Renal cortical epithelial cell (primary cell): ENCODE results near the gene AQP3. TPM values are rescaled to one million over a fixed set of nuclear protein-coding genes. Genes with fewer than 3 reads are reported as not detected.
"Not testable (repeated sequence)": the region's sequence is repeated elsewhere in the genome, so short reads cannot be mapped to it uniquely, and the experiment has no call there.

Source experiments
- DNase-seq: peaks from one replicate; pipeline ENCODE4 v3.0.0-alpha.2; 2011; ENCODE audit warnings: low read depth
- total RNA-seq: library from RNA; depleted of rRNA; stranded (reverse); fragments of >200 nt; gene quantifications from 2 replicates; pipeline ENCODE4 v1.2.3, GENCODE V29; 2014

Gene AQP3
- total RNA-seq, 1 donor from 2014 or later: 4.4 TPM

GRCh38 chr9:33414889-33415500 lies 32.4 kb downstream of the AQP3 start:
- DNase-seq: no peak

- DNase-seq: no peak
Observed at GRCh38 chr9:33414268-33414667, 33.1 kb downstream of the AQP3 start.

GRCh38 chr9:33408087-33408486 lies 39.3 kb downstream of the AQP3 start:
- DNase-seq: no peak

- no peak for DNase-seq
Observed at GRCh38 chr9:33407061-33407460, 40.3 kb downstream of the AQP3 start.

GRCh38 chr9:33404788-33405362 lies 42.5 kb downstream of the AQP3 start:
- DNase-seq: no peak

- no peak for DNase-seq
Observed at GRCh38 chr9:33403941-33404787, 43.2 kb downstream of the AQP3 start.

- DNase-seq: not testable (repeated sequence)
Observed at GRCh38 chr9:33402371-33402770, 45.0 kb downstream of the AQP3 start, which contains the start of gene AQP7. AQP7 (minus strand) TSS chr9:33402568; CDS start chr9:33401262, 1,306 bp downstream.

- not testable (repeated sequence) for DNase-seq
Observed at GRCh38 chr9:33401809-33402208, 45.6 kb downstream of the AQP3 start.

GRCh38 chr9:33399047-33399446 lies 48.3 kb downstream of the AQP3 start:
- DNase-seq: peak; percentile 61

GRCh38 chr9:33397801-33398200 lies 49.6 kb downstream of the AQP3 start:
- not testable (repeated sequence) for DNase-seq

GRCh38 chr9:33395159-33395879 lies 52.1 kb downstream of the AQP3 start:
- peak; percentile 71 for DNase-seq

- not testable (repeated sequence) for DNase-seq
Observed at GRCh38 chr9:33393986-33394385, 53.4 kb downstream of the AQP3 start.

GRCh38 chr9:33393581-33393980 lies 53.8 kb downstream of the AQP3 start:
- no peak for DNase-seq

GRCh38 chr9:33392591-33393021 lies 54.8 kb downstream of the AQP3 start:
- not testable (repeated sequence) for DNase-seq

Other genes starting within 250 kb of the AQP3 start
- gene SPINK4, start 207.4 kb downstream of the AQP3 start, total RNA-seq: not detected in 2 replicates
- 14.4 and 50.9 TPM in 2 replicates for gene BAG1, start 182.9 kb downstream of the AQP3 start, total RNA-seq
- gene CHMP5, start 182.5 kb downstream of the AQP3 start, total RNA-seq: 161 and 196 TPM in 2 replicates
- gene NFX1, start 157.1 kb downstream of the AQP3 start, total RNA-seq: 16.3 and 34.8 TPM in 2 replicates
- gene AQP7, start 45.0 kb downstream of the AQP3 start, total RNA-seq: 0.25 TPM in 1 of 2 replicates, not detected in the other
- 25.7 and 33.1 TPM in 2 replicates for gene NOL6, start 26.3 kb upstream of the AQP3 start, total RNA-seq
- 7.3 and 13.8 TPM in 2 replicates for gene ANKRD18B, start 76.7 kb upstream of the AQP3 start, total RNA-seq